SK-N-SH (cell line): ENCODE data around the gene IQGAP2.

ENCODE experiments used
- FOXM1 ChIP-seq: IDR thresholded peaks from 2 replicates; pipeline ENCODE4 v1.4.0; 2012; ENCODE audit warnings: low read depth, mild to moderate bottlenecking
- TF ChIP-seq, protein P1 (sequence below): fragments of 200-600 bp; sonication (generic); IDR thresholded peaks from 2 replicates; pipeline ENCODE4 v1.6.1; 2017; ENCODE audit warnings: antibody characterized with exemption, mild to moderate bottlenecking, moderate library complexity
- TF ChIP-seq, protein P2 (sequence below): IDR thresholded peaks from 2 replicates; pipeline ENCODE4 v1.4.0; 2012; ENCODE audit warnings: low read depth, borderline replicate concordance

DNA sequence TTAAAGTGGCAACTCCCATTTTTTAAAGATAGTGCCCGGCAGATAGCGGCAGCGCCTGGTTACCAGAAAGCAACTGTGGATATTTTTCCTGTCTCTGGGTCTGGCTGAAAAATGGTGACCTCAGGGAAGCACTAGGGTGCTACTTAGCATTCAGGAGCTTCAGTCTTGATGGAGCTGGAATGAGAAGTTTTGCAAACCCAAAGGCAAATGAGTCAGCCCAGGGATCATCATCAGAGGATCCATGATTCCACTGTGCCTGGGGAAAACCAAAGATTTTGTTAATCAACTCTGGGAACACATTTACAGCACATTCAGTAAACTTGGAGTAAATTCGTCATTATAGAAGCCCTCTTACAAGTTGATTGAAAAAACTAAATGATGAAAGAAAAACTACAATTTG, 339.5 kb downstream of the IQGAP2 start:
- TF ChIP-seq, protein P1, sequence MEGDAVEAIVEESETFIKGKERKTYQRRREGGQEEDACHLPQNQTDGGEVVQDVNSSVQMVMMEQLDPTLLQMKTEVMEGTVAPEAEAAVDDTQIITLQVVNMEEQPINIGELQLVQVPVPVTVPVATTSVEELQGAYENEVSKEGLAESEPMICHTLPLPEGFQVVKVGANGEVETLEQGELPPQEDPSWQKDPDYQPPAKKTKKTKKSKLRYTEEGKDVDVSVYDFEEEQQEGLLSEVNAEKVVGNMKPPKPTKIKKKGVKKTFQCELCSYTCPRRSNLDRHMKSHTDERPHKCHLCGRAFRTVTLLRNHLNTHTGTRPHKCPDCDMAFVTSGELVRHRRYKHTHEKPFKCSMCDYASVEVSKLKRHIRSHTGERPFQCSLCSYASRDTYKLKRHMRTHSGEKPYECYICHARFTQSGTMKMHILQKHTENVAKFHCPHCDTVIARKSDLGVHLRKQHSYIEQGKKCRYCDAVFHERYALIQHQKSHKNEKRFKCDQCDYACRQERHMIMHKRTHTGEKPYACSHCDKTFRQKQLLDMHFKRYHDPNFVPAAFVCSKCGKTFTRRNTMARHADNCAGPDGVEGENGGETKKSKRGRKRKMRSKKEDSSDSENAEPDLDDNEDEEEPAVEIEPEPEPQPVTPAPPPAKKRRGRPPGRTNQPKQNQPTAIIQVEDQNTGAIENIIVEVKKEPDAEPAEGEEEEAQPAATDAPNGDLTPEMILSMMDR, result no peak
- TF ChIP-seq, protein P2, sequence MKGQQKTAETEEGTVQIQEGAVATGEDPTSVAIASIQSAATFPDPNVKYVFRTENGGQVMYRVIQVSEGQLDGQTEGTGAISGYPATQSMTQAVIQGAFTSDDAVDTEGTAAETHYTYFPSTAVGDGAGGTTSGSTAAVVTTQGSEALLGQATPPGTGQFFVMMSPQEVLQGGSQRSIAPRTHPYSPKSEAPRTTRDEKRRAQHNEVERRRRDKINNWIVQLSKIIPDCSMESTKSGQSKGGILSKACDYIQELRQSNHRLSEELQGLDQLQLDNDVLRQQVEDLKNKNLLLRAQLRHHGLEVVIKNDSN, result no peak
- no peak for TF ChIP-seq FOXM1
